Measurements from ENCODE around the gene CAMTA1. TPM values are rescaled to one million over a fixed set of nuclear protein-coding genes. Genes with fewer than 3 reads are reported as not detected.

CAMTA1 gene
- total RNA-seq, 2 experiments from 2014 or later: 43.9 to 73.3 TPM

- intact Hi-C loops (cut with micrococcal nuclease; ENCODE audit: unreplicated experiment): no loop called here
- POLR2A ChIA-PET: interaction anchor here (0.6 kb wide), 1 partner anchor 731 kb away, joined by 4 read pairs; no protein-coding TSS in a partner anchor
- BruUV-seq (replicated peaks): no TSS peak
Observed at GRCh38 chr1:7592120-7592798, 807.0 kb downstream of the CAMTA1 start.

GRCh38 chr1:7594002-7594713, 808.9 kb downstream of the CAMTA1 start:
- TF ChIP-seq, protein P1, sequence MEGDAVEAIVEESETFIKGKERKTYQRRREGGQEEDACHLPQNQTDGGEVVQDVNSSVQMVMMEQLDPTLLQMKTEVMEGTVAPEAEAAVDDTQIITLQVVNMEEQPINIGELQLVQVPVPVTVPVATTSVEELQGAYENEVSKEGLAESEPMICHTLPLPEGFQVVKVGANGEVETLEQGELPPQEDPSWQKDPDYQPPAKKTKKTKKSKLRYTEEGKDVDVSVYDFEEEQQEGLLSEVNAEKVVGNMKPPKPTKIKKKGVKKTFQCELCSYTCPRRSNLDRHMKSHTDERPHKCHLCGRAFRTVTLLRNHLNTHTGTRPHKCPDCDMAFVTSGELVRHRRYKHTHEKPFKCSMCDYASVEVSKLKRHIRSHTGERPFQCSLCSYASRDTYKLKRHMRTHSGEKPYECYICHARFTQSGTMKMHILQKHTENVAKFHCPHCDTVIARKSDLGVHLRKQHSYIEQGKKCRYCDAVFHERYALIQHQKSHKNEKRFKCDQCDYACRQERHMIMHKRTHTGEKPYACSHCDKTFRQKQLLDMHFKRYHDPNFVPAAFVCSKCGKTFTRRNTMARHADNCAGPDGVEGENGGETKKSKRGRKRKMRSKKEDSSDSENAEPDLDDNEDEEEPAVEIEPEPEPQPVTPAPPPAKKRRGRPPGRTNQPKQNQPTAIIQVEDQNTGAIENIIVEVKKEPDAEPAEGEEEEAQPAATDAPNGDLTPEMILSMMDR (conservative IDR thresholded peaks at IDR 0.05; ENCODE audit: low read length): no peak
- no peak for TF ChIP-seq EZH2phosphoT487 (IDR thresholded peaks at IDR 0.05; ENCODE audit: borderline replicate concordance, low read depth, low read length)
- CTCF ChIA-PET (ENCODE audit: unreplicated experiment): no interaction called here
- H3K79me2 ChIP-seq (ENCODE audit: insufficient read depth, low read depth, low read length): no peaks in the 10 kb centered on the region
- POLR2A ChIA-PET: no interaction called here
- no peaks in the 10 kb centered on the region for H3K4me1 ChIP-seq (ENCODE audit: insufficient read depth, low read length, poor library complexity, severe bottlenecking)
- BruUV-seq (replicated peaks): no TSS peak
- no peak overlapping the region for H3K4me2 ChIP-seq (ENCODE audit: low read length)
- H4K20me1 ChIP-seq (ENCODE audit: insufficient read depth, low read length): no peaks in the 10 kb centered on the region
- H3K9me2 ChIP-seq (ENCODE audit: insufficient read depth, low read length): no peaks in the 10 kb centered on the region
- H3K4me3 ChIP-seq (ENCODE audit: low read depth, low read length, poor library complexity, severe bottlenecking): no peak overlapping the region
- H2AFZ ChIP-seq (ENCODE audit: low read length): no peak overlapping the region
- intact Hi-C loops (cut with micrococcal nuclease; ENCODE audit: unreplicated experiment): no loop called here
- DNase-seq (ENCODE audit: low spot score): no peak
- H3K36me3 ChIP-seq (ENCODE audit: insufficient read depth, low read length): no peaks in the 10 kb centered on the region
- no peak overlapping the region for H3K27ac ChIP-seq (ENCODE audit: low read depth, low read length, poor library complexity, severe bottlenecking)
- H3K9me3 ChIP-seq (ENCODE audit: low read length): no peaks in the 10 kb centered on the region

More at GRCh38 chr1:7592120-7592798, 807.0 kb downstream of the CAMTA1 start:
- Histone ChIP-seq H3K4me1 (ENCODE audit: insufficient read depth, low read length, poor library complexity, severe bottlenecking) (no peaks in the 10 kb centered on the region), H3K36me3 (ENCODE audit: insufficient read depth, low read length) (no peaks in the 10 kb centered on the region), H3K4me2 (ENCODE audit: low read length) (no peak overlapping the region), H2AFZ (ENCODE audit: low read length) (no peak overlapping the region), H3K27ac (ENCODE audit: low read depth, low read length, poor library complexity, severe bottlenecking) (no peak overlapping the region), H3K9me2 (ENCODE audit: insufficient read depth, low read length) (no peaks in the 10 kb centered on the region), H3K4me3 (ENCODE audit: low read depth, low read length, poor library complexity, severe bottlenecking) (no peak overlapping the region), H3K9me3 (ENCODE audit: low read length) (no peaks in the 10 kb centered on the region), H3K79me2 (ENCODE audit: insufficient read depth, low read depth, low read length) (no peaks in the 10 kb centered on the region), H4K20me1 (ENCODE audit: insufficient read depth, low read length) (no peaks in the 10 kb centered on the region)
- no peak for DNase-seq (ENCODE audit: low spot score)
- TF ChIP-seq EZH2phosphoT487 (IDR thresholded peaks at IDR 0.05; ENCODE audit: borderline replicate concordance, low read depth, low read length): no peak
- TF ChIP-seq, protein P1 (conservative IDR thresholded peaks at IDR 0.05; ENCODE audit: low read length): no peak
- CTCF ChIA-PET (ENCODE audit: unreplicated experiment): no interaction called here
